Stimulated activated CD4-positive, alpha-beta T cell treated with anti-CD3 and anti-CD28 coated beads, Interleukin-1b, Interleukin-23, amount 100 ng/mL, for 24 hours (primary cell): ENCODE data around the gene EXT2.

Source experiments
- DNase-seq, 4 experiments: peaks; one replicate each; pipeline ENCODE4 v3.0.0-alpha.2; 2020; ENCODE audit warnings: low read depth in 4 of 4, low spot score in 1 of 4

The EXT2 gene

GRCh38 chr11:44130751-44131150 lies 35.3 kb downstream of the EXT2 start:
- no peak for DNase-seq

GRCh38 chr11:44133335-44133946 lies 38.0 kb downstream of the EXT2 start:
- no peak for DNase-seq

GRCh38 chr11:44134625-44135024 lies 39.1 kb downstream of the EXT2 start:
- no peak for DNase-seq

- DNase-seq: no peak
Measured at GRCh38 chr11:44136176-44136945, 40.9 kb downstream of the EXT2 start.

- no peak for DNase-seq
Measured at GRCh38 chr11:44137057-44137456, 41.6 kb downstream of the EXT2 start.

- DNase-seq: no peak
Measured at GRCh38 chr11:44138286-44138685, 42.8 kb downstream of the EXT2 start.

- no peak for DNase-seq
Measured at GRCh38 chr11:44138980-44139379, 43.5 kb downstream of the EXT2 start.

- no peak for DNase-seq
Measured at GRCh38 chr11:44139565-44140330, 44.3 kb downstream of the EXT2 start.

GRCh38 chr11:44140372-44140771 lies 44.9 kb downstream of the EXT2 start:
- no peak for DNase-seq

- DNase-seq: no peak
Measured at GRCh38 chr11:44140805-44141204, 45.3 kb downstream of the EXT2 start.

GRCh38 chr11:44143987-44144909 lies 48.8 kb downstream of the EXT2 start:
- DNase-seq: no peak

GRCh38 chr11:44145011-44145775 lies 49.7 kb downstream of the EXT2 start:
- no peak for DNase-seq

GRCh38 chr11:44146931-44147330 lies 51.5 kb downstream of the EXT2 start:
- DNase-seq: no peak

- DNase-seq: no peak
Measured at GRCh38 chr11:44147751-44148150, 52.3 kb downstream of the EXT2 start.

GRCh38 chr11:44149651-44150050 lies 54.2 kb downstream of the EXT2 start:
- DNase-seq: no peak

- DNase-seq: no peak
Measured at GRCh38 chr11:44150401-44150800, 54.9 kb downstream of the EXT2 start.

GRCh38 chr11:44157019-44157418 lies 61.5 kb downstream of the EXT2 start:
- DNase-seq: no peak

- no peak for DNase-seq
Measured at GRCh38 chr11:44158384-44158783, 62.9 kb downstream of the EXT2 start.

GRCh38 chr11:44159848-44160721 lies 64.6 kb downstream of the EXT2 start:
- DNase-seq: no peak
